Measurements from ENCODE around the gene IL36G. TPM values are rescaled to one million over a fixed set of nuclear protein-coding genes. Genes with fewer than 3 reads are reported as not detected.

IL36G gene
- total RNA-seq, 4 donors from 2014 or later = not detected

DNA sequence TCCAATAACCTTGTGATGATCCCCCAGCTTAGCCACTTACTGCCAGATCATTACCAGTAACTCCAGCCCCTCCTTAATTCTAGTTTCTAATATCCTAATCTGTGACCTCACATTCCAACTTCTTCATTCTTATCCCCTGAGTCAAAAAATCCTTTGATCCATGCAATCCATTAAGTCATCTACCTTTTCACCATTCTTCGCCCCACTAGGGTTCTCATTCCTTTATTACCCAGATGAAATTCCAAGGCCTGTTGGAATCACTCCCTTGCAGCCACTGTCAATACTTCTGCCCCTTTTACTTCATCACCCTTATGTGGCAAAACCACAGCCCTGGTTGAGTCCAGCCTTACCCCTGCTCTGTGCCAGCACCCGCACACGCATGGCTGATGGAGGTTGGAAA lies 20.3 kb upstream of the IL36G start:
- ATAC-seq (ENCODE audit: low FRiP score) (no peak), DNase-seq (ENCODE audit: low spot score) (no peak)
- TF ChIP-seq, protein P1, sequence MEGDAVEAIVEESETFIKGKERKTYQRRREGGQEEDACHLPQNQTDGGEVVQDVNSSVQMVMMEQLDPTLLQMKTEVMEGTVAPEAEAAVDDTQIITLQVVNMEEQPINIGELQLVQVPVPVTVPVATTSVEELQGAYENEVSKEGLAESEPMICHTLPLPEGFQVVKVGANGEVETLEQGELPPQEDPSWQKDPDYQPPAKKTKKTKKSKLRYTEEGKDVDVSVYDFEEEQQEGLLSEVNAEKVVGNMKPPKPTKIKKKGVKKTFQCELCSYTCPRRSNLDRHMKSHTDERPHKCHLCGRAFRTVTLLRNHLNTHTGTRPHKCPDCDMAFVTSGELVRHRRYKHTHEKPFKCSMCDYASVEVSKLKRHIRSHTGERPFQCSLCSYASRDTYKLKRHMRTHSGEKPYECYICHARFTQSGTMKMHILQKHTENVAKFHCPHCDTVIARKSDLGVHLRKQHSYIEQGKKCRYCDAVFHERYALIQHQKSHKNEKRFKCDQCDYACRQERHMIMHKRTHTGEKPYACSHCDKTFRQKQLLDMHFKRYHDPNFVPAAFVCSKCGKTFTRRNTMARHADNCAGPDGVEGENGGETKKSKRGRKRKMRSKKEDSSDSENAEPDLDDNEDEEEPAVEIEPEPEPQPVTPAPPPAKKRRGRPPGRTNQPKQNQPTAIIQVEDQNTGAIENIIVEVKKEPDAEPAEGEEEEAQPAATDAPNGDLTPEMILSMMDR (IDR thresholded peaks at IDR 0.05) = no peak

DNA sequence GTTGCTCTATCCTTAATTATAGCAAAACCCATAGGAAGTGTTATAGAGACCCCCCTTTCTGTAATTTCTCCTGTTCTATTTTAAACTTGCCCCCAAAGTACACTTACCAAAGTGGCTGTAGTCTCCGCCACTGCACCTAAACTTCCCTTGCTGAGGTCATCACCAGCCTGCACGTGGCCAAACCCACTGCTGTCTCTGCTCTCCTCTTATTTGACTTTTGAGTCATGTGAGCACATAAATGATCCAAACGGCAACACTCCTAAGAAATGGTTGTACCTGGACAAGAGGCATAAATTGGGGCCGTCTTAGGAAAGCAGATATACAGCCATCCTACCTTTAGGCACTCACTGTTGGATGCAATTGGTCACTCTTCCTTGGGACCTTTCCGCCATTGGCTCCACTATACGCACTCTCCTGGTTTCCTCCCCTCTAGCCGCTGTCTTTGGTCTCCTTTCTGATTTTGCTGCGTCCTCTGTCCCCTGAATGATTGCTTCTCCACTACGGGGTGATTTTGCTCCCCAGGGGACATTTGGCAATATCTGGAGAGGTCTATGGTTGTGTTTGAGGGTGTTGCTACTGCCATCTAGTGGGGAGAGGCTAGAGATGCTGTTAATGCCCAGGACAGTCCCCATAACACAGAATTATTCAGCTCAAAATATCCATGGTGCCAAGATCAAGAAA lies 19.2 kb upstream of the IL36G start:
- TF ChIP-seq, protein P1 (IDR thresholded peaks at IDR 0.05) = peak in 1 of 3 donors; percentile 26
- ATAC-seq (ENCODE audit: low FRiP score) (no peak), DNase-seq (ENCODE audit: low spot score) (no peak)

DNA sequence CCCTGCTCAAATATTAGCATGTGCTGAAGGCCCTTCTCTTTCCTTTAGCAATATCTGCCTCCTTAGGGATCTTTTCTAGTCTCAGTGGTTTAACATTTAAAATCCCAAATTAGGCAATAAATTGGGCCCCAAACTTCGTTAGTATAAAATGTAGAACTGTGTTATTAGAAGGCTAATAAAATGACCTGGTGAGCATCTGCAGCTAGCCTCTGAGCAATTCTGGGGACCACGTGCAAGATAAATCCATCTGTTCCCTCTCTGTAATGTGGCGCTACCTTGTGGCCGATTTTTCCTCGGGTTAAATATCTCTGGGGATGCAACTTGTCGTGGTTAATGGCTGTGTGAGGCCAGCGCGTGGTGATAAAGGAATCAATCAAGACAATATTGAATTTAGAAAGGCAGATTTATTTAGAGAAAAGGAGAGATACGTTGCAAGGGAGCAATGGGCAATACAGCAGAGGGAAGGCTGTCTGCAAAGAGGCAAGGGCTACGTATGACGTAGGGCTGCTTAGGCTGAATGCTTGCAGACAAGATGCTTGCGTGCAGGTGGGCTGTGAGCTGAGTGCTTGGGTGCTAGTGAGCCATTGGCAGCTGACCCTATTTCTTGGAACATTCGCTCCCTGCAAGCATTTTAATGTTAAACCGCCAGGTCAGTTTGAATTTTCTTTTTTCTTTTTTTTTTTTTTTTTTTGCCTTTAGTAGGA lies 18.5 kb upstream of the IL36G start:
- TF ChIP-seq, protein P1 (IDR thresholded peaks at IDR 0.05) = no peak
- ATAC-seq (ENCODE audit: low FRiP score) (no peak), DNase-seq (ENCODE audit: low spot score) (no peak)

DNA sequence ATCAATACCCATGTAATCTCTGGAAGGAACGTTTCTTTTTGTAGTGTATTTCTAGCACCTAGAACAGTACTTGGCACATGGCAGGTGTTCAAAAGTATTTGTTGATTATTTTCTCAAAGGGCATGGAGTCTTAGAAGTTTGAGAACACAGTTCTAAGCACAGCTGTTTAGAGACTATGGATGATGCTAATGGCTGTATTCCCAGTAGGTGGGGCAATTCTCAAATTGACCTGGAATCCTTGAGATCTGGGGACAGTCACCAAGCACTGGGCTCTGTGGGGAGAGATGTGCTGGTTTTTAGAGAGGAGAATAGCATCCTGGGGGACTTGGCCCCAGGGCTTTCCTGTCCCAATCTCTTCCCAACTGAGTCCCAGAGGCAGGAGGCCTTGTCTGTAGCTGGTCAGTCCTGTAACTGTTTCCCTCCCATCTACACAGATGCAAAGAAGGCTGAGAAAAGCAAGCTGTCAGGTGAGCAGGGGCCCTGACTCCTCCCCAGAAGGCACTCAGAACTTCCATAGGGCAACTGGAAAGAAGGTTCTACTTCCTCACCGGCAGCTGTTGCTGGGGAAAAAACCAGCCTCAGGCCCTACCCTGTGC lies 17.5 kb upstream of the IL36G start:
- no peak for DNase-seq (ENCODE audit: low spot score)
- ATAC-seq (ENCODE audit: low FRiP score) = no peak
- TF ChIP-seq, protein P1 (IDR thresholded peaks at IDR 0.05) = no peak

DNA sequence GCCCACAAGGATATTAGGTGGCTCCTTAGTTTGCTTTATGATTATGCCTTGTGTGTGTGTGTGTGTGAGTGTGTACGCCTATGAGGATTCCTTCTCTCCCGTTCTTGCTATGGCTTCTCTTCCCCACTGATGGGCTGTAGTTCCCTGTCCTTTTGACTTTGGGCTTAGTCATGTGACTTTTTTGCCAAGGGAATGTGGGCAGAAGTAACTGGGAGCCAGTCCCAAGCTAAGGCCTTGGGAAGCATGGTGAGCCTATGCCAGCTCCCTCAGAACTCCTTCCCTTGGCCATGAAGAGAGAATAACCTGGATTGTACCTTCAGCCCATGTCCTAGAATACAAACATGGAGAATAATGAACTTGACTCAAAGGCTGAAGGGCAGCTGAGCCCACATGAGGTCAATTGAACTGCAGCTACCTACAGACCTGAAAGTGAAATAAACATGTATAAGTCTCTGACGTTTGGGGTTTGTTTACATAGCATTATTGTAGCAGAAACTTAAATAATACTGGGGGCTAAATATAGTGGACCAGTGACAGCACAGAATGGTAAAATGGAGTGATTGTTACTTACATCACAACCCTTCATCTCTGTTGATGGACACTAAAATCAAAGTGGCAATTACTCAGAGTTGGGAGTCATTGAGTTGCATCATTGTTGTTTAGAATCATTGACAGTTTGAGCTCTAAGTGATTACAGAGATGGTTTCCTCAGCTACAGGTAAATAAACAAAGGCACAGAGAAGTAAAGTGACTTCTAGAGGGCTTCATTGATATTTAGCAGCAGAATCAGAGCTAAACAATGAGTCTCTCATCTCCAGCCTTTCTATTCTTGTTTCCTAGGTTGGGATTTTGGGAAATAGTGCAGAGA lies 15.3 kb upstream of the IL36G start:
- TF ChIP-seq, protein P1 (IDR thresholded peaks at IDR 0.05) = no peak
- no peak for DNase-seq (ENCODE audit: low spot score)
- ATAC-seq (ENCODE audit: low FRiP score) = no peak

DNA sequence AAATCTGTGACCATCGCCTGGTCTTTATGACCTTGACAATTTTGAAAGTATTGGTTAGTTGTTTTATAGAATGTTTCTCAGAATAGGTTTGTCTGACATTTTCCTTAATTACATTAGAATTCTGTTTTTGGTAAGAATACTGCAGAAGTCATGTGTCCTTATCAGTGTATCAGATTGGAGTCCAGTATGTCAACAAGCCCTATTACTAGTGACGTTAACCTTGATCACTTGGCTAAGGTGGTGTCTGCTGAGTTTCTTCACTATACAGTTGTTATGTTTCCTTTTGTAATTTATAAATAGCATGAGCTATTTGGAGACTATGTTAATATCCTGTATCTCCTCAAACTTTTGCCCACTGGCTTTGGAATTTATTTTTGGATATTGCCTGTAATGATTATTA lies 10.8 kb upstream of the IL36G start:
- ATAC-seq (ENCODE audit: low FRiP score) (no peak), DNase-seq (ENCODE audit: low spot score) (no peak)
- TF ChIP-seq, protein P1 (IDR thresholded peaks at IDR 0.05) = no peak
